Dedifferentiated amniotic fluid mesenchymal stem cell (primary cell): ENCODE results near the gene ARMC9.
"Not testable (repeated sequence)": the region's sequence is repeated elsewhere in the genome, so short reads cannot be mapped to it uniquely, and the experiment has no call there.

Experiments used
- DNase-seq: peaks from one replicate; pipeline ENCODE4 v3.0.0-alpha.2; 2016; ENCODE audit errors: extremely low spot score

The ARMC9 gene

DNA sequence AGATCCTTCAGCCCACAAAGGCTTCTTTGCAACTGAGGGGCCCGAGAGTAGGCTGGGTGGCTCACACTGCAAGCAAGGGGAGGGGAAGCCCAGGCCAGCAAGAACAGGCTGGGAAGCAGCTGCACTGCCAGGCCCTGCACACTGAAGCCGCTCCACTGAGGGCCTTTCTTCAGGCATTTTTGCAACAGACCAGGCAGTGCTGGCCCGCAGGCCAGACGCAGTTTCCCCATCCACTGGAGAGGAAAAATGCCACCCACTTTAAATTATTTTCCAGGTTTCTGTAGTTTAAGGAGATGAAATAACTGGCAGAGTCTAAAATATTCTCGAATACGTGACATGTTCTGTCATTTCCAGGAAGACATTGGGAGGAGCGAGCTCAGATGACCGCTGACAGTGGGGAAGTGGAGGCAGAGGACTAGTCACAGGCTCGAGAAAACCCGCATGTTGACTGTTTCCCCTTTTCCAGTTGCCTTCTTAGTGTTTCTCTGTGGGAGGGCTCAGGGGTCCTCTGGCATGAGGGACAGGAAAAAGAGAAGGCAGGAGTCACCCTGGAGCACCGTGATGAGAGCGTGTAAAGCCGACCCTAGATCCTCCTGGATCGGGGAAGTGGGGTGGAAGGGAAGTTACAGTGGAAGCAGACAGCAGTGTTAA lies 143.8 kb downstream of the ARMC9 start:
- no peak for DNase-seq

DNA sequence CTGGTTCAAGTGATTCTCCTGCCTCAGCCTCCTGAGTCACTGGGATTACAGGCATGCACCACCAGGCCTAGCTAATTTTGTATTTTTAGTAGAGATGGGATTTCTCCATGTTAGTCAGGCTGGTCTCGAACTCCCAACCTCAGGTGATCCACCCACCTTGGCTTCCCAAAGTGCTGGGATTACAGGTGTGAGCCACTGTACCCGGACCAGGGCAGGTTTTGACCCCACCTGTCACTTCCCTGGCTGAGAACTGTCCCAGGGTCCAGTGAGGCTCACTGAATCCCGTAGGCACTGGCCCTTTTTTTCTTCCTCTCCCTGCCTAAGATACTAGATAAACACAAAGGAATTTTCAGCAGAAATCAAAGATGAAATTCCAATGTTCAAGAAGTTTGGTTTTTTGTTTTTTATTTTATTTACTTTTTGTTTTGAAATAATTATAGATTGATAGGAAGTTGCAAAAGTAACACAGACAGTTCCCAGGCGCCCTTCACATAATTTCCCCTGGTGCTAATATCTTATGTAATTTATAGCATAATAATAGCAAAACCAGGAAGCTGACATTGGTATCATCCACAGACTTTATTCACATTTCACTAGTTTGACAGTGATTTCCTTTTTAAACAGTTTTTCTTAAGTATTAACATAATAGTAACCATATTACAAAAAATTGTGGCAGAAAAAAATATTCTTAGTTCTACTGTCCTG lies 144.7 kb downstream of the ARMC9 start:
- no peak for DNase-seq

DNA sequence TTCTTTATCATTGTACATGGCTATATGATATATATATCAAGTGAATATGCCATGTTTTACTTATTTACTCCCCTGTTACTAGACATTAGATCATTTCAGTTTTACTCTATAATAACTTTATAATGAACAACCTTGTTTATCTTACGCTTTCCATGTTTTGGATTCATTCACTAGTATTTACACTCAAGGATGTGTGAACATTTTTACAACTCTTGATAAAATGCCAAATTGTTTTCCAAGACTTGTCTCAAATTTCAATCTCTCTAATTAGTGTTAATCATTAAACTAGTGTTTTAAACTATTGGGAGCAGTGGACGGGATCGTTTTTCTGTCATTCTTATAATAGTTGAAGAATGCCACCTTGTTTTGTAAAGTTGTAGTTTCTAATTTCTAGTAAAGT lies 145.6 kb downstream of the ARMC9 start:
- no peak for DNase-seq

DNA sequence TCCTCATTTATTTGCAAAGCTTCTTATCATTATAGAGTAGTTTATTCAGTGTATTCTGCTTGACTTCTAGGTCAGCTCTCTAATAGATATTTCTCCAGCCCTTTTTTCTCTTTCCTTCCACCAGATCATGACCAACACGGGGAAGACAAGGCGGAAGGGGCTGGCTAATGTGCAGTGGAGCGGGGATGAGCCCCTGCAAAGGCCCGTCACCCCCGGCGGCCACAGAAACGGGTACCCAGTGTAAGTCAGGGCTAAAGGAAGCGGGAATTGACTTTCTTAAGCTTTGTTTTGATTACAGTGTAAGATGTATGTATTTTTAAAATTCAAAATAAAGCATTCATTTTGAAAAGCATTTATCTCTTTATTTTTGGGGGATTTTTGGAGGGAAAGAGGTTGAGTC lies 146.4 kb downstream of the ARMC9 start:
- no peak for DNase-seq

DNA sequence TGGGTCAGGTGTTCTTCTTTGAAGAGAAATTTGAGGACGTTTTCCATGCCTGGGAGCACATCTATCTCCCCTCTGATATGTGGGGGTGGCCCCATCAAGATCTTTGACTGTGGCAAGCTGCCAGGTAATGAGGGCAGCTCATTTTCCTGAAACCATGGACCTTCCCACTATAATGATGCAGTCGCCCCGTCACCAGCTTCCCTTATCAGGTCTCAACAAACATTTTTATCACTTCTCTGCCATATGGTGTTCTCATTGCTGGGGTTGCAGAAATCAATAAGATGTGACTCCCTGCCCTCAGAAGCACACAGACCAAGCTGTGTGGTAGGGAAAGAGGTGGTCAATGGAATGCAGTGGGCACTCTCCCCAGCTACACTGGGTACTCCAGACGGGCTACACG lies 148.7 kb downstream of the ARMC9 start:
- no peak for DNase-seq

DNA sequence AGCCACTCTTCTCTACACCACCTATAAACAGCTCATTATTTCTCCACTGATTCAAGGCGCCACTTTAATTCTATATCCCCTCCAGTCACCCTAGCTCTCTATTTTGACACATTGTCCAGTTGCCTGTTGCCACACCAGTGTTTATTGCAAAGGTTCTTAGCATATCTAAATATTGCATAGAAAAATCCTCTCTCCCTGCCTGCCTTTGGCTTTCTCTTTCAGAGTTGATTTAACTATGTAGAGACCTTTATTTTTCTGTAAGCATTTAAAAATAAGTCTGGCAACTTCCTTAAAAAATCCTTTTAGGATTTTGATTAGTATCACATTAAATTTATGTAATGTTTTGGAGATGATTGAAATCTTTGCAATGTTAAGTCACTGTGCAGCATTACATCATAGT lies 149.2 kb downstream of the ARMC9 start:
- no peak for DNase-seq

DNA sequence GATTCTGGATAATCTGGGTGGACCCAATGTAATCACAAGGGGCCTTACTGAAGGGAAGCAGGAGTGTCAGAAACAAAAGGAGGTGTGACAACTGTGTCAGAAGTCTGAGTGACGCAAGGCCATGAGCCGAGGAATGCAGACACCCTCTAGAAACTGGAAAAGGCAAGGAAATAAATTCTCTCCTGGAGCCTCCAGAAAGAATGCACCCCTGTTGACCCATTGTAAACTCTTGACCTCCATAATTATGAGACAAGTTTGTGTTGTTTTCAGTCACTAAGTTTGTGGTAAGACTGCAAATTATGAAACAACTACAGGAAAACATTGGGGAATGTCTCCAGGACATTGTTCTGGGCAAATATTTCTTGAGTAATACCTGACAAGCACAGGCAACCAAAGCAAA lies 149.7 kb downstream of the ARMC9 start:
- no peak for DNase-seq

DNA sequence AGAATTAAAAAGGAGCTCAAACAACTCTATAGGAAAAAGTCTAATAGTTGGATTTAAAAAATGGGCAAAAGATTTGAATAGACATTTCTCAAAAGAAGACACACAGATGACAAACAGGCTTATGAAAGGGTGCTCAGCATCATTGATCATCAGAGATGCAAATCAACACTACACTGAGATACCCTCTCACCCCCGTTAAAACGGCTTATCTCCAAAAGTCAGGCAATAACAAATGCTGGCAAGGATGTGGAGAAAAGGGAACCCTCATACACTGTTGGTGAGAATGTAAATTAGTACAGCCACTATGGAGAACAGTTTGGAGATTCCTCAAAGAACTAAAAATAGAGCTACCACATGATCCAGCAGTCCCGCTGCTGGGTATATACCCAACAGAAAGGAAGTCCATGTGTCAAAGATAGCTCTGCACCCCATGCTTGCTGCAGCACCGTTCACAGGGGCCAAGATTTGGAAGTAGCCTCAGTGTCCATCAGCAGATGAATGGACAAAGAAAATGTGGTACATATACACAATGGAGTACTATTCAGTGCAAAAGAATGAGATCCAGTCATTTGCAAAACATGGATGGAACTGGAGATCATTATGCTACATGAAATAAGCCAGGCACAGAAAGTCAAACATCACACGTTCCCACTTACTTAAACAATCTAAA lies 150.4 kb downstream of the ARMC9 start:
- DNase-seq: no peak

DNA sequence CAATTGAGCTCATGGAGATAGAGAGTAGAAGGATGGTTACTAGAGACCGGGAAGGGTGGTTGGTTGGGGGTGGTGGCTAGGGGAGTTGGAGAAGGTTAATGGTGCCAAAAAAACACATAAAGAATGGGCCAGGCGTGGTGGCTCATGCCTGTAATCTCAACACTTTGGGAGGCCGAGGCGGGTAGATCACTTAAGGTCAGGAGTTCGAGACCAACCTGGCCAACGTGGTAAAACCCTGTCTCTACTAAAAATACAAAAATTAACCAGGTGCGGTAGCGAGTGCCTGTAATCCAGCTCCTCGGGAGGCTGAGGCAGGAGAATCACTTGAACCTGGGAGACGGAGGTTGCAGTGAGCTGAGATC lies 150.9 kb downstream of the ARMC9 start:
- DNase-seq: not testable (repeated sequence)

DNA sequence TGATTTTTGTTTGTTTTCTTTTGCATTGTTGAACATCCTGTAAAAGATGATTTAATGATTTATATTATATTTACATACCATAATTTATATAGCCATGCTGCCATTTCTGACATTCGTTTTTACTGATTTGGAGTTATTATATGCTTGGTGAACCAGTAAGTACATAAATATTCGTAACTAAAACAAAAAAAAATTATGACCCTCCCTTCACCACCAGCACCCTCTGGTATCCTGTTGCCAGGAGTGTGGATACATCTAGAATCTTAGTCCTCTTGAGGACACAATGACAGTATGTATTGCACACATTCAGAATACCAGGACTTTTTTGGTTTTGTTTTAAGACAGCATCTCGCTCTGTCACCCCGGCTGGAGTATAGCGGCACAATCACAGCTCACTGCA lies 153.2 kb downstream of the ARMC9 start:
- no peak for DNase-seq

DNA sequence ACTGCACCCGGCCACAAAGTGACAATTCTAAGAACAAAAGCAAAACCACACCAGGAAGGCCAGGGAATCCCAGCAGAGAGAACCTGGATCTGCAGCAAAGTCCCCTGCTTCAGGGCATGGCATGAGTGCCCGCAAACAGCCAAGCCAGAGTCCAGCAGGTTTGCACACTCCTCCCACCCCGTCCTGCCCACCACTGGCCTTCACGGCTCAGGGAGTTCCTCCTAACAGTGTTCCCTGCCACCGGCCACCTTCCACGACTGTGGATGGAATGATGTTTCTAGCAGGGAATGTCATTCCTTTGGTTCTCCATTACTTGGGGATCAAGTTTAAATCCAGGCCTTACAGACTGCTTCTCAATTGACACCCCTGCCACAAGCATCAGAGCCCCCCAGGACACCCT lies 155.0 kb downstream of the ARMC9 start:
- DNase-seq: no peak

DNA sequence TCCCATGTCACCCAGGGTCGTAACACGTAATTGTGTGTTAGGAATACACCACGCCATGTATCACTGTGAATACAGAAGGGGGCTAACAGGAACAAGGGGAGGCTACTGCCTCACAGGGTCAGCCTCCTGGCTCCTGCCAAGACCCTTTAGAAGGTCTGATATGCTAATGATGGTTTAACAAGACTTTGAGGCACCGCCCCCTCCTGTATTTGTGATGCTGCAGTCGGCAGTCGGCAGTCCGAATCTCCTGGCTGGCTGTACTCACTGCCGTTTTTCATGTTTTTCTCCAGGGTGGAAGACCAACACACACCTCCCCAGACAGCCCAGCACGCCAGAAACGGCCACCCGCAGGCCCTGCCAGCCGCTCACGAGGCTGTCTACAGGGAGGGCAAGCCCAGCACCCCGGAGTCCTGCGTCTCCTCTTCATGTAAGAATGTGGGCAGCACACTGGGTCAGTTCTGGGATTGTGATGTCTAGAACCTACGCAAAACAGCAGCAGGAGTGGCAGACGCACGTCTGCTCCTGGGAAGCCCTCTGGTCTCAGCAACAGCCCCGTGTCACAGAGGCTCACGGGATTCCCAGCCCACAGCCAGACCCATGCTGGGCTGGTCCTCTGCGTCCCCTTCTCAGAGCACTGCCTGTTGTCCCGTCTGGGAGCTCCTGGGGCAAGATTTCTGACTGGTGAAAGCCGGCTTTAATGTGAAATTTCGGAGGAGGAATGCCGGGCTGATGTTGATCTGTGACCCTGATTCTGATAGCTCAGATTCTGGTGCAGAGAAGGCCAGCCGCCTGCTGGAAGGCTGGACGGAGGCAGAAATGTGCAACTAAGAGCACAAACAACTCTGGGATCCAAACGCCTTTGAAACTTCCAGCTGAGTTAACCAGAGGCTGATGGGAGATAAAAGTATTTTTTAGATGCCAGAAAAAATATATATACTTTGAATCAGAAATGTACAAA lies 157.4 kb downstream of the ARMC9 start:
- DNase-seq: no peak

DNA sequence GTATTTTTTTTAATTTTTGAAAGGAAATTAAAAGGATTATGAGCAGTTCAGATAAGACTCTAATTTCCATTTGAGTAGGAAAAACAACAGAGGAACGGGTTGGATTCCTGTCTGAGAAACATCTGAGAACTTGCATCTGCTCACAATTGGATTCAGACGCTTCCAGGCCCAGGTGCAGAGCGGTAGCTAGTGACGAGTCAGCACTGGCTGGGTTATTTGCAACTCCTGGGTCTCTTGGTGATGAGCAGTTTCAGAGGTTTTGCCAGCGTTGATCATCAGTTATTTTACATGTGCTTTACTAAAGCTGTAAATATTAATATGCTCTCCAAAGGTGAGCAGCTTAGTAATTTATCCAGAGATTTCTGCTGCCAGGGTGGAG lies 158.0 kb downstream of the ARMC9 start:
- no peak for DNase-seq

DNA sequence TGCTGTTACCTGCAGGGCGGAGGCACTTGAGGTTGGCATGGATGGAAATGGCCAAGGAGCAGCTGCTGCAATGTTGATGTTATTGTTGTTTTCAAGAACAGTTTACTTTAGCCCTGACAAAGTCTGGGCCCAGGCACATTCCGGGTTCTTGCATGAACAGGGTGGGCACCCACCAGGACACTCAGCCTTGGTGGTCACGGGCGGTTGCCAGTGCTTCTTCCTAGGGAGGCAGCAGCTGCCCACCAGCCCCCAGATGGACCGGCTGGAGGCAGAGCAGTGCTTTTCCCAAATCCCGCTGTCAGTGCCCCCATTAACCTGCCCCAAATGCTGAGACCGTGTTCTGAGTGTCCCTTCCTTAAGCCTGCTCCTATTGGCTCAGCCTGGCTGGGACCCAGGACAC lies 158.6 kb downstream of the ARMC9 start:
- DNase-seq: no peak

DNA sequence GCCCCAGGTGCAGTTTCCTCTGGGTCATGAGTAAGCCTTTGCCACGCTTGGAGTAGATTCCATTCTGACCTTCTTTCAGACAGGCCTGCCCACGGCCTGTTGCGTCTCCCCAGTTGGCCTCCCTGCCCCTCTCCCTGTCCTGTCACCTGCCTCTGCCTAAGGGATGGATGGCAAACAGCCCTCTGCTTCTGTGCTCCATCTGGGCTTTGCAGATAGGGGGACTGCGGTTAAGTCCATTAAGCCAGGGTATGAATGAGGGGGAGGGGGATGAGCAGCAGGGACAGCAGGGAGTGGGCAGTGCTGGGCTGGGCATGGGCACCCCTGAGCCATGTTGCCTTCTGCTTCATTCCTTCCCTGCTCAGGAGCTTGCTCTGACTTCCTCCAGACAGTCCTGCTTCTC lies 159.5 kb downstream of the ARMC9 start:
- DNase-seq: no peak

DNA sequence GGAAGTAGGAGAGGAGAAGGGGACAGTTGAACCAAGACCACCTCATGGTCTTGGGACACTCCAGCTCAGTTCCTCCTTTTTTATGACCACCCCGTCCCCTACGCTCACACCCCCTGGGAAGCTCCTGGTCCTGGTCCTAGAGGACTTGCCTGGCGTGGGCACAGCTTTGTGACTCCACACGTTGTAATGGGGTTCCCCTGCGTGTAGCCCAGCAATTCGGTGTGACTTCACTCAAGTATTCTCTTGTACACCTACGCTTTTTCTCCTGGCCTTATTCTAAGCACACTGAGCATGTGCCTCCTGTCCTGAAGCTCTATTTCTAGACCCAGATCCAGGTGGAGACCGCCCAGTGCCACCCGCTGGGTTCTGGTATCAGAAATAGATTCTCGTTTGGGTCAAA lies 161.0 kb downstream of the ARMC9 start:
- no peak for DNase-seq

DNA sequence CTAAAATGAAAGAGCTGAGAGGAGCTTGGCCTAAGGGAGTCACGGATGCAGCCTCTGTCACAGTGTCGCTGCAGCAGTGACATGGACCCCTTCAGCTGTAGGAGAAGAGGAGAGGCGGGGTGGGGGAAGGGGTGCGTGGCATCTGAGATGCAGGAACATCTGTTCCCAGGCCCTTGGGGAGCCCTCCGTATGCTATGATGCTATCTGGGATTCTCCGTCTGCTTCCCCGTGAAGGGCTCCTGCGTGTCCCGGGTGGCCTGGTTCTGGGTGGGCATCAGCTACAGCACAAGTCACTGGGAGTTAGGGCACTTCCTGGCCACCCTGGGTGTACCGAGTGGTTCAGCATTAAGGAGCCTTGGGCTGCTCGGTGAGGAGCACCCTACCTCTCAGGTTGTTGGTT lies 161.5 kb downstream of the ARMC9 start:
- no peak for DNase-seq

DNA sequence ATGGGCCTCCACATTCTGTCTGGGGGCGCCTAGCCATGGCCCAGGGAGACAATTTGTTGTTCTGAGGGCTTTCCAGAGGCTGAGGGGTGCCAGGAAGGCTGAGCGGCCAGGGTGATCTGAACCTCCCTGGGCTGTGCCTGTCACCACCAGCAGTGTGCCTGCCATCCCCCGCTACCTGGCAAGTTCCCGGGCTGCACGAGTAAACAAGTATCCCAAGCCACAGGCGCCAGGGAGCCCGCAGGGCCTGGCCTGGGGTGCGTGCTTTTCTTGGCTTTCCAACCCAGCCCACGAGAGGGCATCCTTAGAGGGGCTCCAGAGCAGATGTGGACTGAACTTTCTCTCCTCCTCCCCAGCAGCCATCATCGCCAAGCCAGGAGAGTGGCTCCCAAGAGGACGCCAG lies 162.0 kb downstream of the ARMC9 start:
- DNase-seq: no peak

DNA sequence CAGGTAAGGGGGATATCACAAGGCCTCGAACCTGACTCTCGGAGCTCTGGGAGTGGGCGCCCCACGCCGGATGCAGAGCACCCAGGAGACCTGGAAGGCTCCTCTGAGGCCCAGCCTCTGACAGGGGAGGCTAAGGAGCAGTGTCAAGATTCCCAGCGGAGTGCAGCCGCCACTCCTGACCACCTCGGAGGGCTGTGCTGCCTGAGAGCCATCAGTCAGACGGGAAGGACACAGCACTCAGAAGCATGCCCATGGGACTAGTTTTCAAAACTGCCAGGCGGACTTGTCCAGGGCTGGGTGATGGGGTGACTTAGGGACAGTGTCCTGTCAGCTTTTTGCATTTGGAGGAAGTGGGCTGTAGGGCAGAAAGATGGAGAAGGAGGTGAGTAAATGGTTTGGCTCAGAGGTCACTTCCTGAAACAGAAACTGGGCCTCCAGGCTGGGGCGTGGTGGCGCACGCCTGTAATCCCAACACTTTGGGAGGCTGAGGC lies 162.5 kb downstream of the ARMC9 start:
- DNase-seq: no peak

DNA sequence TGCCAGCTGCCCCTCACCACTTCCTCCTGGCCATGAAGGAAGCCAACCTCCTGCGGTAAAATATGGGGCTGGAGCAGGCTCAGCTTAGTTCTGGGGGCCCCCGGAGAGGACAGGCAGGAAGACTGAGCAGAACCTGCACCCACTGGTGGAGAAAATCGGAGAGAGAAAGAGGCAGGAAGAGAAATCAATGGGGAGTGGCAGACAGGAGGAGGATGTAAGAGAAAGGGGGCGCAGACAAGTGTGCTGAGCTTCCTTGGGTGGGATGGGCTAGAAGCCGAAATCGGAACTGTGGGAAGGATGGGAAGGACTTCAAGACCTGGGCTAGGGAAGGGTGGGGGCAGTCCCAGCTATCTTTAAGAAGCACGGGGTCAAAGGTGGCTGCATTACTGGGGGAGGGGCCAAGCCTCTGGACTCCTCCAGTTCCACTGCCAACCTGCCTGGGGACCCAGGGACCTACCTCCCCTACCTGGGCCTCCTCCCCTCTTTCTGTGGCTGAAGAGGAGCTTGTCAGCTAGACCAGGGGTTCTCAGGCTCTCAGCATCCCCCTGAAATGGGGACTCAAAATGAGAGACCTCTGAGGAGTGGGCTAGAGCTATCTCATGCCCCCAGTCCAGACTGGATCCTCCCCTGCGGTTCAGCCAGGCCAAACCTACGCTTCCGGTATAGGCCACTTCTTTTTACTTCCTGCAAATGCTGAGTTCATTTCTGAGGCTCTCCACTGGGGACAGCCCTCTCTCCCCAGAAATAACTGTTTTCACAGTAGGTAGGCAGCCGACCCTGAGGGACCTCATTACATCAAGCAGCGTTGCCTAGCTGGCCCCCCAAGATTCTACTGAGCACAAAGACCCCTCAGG lies 163.5 kb downstream of the ARMC9 start:
- DNase-seq: no peak

DNA sequence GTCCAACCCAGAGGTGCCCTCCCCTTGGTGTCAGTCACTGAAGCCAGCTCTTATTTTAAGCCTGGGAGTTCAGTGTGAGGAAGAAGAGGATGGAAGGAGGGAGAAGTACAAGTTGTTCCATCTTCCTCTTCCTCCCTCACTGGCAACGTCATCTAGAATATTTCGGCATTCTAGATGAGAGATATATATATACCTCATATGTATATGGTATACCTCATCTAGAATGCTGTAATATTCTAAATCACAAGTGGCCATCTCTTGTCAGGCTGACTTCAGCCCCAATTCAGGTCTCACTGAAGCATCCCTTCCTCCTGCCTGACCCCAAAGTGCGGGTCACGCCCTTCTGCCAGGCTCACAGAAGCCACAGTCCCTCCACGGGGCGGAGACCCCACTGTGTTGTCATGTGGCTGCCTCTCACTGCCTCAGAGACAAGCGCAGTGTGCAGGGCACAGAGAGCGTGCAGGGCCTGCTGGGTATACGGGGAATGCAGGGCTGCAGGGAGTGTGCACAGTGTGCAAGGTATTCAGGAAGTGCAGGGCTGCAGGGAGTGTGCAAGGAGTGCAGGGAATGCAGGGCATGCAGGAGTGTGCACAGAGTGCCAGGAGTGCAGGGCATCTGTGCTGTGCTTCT lies 164.2 kb downstream of the ARMC9 start:
- DNase-seq: no peak
